Astrocyte (in vitro differentiated cells and primary cell): ENCODE measurements around the gene LETMD1.

Source experiments
- EZH2 ChIP-seq: IDR thresholded peaks from 2 replicates; pipeline ENCODE4 v1.6.1; 2012; ENCODE audit warnings: mild to moderate bottlenecking, low read length, inconsistent platforms; ENCODE audit not compliant: insufficient read depth
- TF ChIP-seq, protein P1 (sequence below): IDR thresholded peaks from 2 replicates; pipeline ENCODE4 v1.5.1; 2011; ENCODE audit warnings: low read depth, mild to moderate bottlenecking, inconsistent platforms, low read length, moderate library complexity; ENCODE audit not compliant: insufficient read depth

DNA sequence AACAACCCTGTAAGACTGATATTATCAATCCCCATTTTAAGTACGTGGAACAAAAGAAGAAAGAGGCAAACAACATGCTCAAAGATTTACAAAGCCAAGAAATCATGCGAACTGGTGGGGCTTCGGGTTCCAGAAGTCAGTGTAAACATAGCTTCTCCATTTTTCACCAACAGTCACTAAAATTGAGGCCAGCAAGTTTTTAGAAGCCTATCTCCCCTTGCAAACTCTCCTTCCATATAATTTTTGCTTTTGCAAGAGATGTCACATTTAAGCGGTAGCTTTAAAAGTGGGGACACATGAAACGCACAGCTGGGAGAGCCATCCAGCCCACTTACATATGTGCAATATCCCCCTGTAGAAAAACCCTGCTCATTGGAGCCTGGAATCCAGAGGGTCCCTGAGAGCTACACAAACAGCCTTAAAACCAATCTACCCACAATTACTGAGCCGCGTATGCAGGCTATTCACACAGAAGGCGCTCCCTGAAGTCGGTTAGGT, 22.7 kb upstream of the LETMD1 start:
- TF ChIP-seq, protein P1, sequence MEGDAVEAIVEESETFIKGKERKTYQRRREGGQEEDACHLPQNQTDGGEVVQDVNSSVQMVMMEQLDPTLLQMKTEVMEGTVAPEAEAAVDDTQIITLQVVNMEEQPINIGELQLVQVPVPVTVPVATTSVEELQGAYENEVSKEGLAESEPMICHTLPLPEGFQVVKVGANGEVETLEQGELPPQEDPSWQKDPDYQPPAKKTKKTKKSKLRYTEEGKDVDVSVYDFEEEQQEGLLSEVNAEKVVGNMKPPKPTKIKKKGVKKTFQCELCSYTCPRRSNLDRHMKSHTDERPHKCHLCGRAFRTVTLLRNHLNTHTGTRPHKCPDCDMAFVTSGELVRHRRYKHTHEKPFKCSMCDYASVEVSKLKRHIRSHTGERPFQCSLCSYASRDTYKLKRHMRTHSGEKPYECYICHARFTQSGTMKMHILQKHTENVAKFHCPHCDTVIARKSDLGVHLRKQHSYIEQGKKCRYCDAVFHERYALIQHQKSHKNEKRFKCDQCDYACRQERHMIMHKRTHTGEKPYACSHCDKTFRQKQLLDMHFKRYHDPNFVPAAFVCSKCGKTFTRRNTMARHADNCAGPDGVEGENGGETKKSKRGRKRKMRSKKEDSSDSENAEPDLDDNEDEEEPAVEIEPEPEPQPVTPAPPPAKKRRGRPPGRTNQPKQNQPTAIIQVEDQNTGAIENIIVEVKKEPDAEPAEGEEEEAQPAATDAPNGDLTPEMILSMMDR, result no peak
- no peak for TF ChIP-seq EZH2
